Tibial nerve (tissue), 4 donors: Measurements from ENCODE around the gene ZNF691. TPM values are rescaled to one million over a fixed set of nuclear protein-coding genes. Genes with fewer than 3 reads are reported as not detected.

Experiments used
- DNase-seq, 2 donors: peaks; one replicate each; pipeline ENCODE4 v3.0.0-alpha.2; 2019; ENCODE audit warnings: low spot score in 2 of 2
- H3K27ac ChIP-seq, 4 donors: fragments of 200-600 bp; sonication (generic) in 3 of 4; one replicate each; pipeline ENCODE4 v1.5.1; 2017 to 2019; ENCODE audit warnings: mild to moderate bottlenecking in 1 of 4
- H3K27me3 ChIP-seq, 2 donors: fragments of 200-600 bp; sonication (generic) in 1 of 2; one replicate each; pipeline versions ENCODE4 v1.5.1 to v1.6.0; 2017 to 2019
- H3K36me3 ChIP-seq, 3 donors: fragments of 200-600 bp; sonication (generic); one replicate each; pipeline ENCODE4 v1.5.1; 2018 to 2019
- H3K4me1 ChIP-seq, 4 donors: fragments of 200-600 bp; sonication (generic) in 3 of 4; one replicate each; pipeline ENCODE4 v1.5.1; 2017 to 2019
- H3K4me3 ChIP-seq, 4 donors: fragments of 200-600 bp; sonication (generic) in 3 of 4; one replicate each; pipeline ENCODE4 v1.5.1; 2017 to 2019; ENCODE audit warnings: mild to moderate bottlenecking in 1 of 4, moderate library complexity in 1 of 4
- H3K9me3 ChIP-seq, 4 donors: fragments of 200-600 bp; sonication (generic) in 3 of 4; one replicate each; pipeline ENCODE4 v1.5.1; 2017 to 2019
- CTCF ChIP-seq, 5 experiments: fragments of 200-600 bp in 3 of 5; fragments of 450-650 bp in 2 of 5; sonication (generic) in 3 of 5; IDR thresholded peaks; one replicate each; pipeline ENCODE4 v1.5.1; 2016 to 2019; ENCODE audit warnings: antibody characterized with exemption in 5 of 5, mild to moderate bottlenecking in 3 of 5, moderate library complexity in 2 of 5
- EP300 ChIP-seq, 2 donors: sonication (generic); formaldehyde crosslinking; IDR thresholded peaks; one replicate each; pipeline ENCODE4 v1.6.1; 2017; ENCODE audit warnings: antibody characterized with exemption in 2 of 2, mild to moderate bottlenecking in 1 of 2
- POLR2A ChIP-seq, 2 donors: fragments of 450-650 bp; IDR thresholded peaks; one replicate each; pipeline ENCODE4 v1.6.1; 2017; ENCODE audit warnings: antibody characterized with exemption in 2 of 2, mild to moderate bottlenecking in 2 of 2, moderate library complexity in 2 of 2
- WGBS, 2 donors: methylation state at CpG; one replicate each; pipeline ENCODE4 v1.1.5; 2018; 5-methylcytosine and 5-hydroxymethylcytosine counted together
- total RNA-seq, 4 donors: library from RNA; depleted of rRNA; stranded (reverse); fragments of >200 nt; gene quantifications; one replicate each; pipeline ENCODE4 v1.1.0, GENCODE V29; 2016

The ZNF691 gene
- total RNA-seq, 4 donors from 2014 or later: 14.1 to 20.5 (median 16.9) TPM

GRCh38 chr1:42822800-42823392 is 23.5 kb upstream of the ZNF691 start:
- H3K9me3 ChIP-seq: no peaks in the 10 kb centered on the region
- no peak overlapping the region for H3K4me3 ChIP-seq
- no peaks in the 10 kb centered on the region for H3K27me3 ChIP-seq
- no peak overlapping the region for H3K27ac ChIP-seq
- TF ChIP-seq POLR2A (IDR thresholded peaks at IDR 0.05): no peak
- TF ChIP-seq EP300 (IDR thresholded peaks at IDR 0.05): no peak
- no peak for TF ChIP-seq CTCF (IDR thresholded peaks at IDR 0.05)
- 57 to 72% methylated on average over 2 of the region's 2 CpGs for WGBS, 2 donors
- peaks cover 0 to 3% (median 0%) of the 10 kb centered on the region in 3 donors for H3K36me3 ChIP-seq
- no peak for DNase-seq
- peaks cover 0 to 18% (median 2%) of the 10 kb centered on the region in 4 donors for H3K4me1 ChIP-seq

GRCh38 chr1:42824481-42825035 is 21.9 kb upstream of the ZNF691 start:
- Histone ChIP-seq H3K4me3 (no peak overlapping the region), H3K27ac (no peak overlapping the region), H3K36me3 (peaks cover 0 to 11% (median 0%) of the 10 kb centered on the region in 3 donors), H3K4me1 (peaks cover 0 to 16% (median 0%) of the 10 kb centered on the region in 4 donors), H3K9me3 (no peaks in the 10 kb centered on the region), H3K27me3 (no peaks in the 10 kb centered on the region)
- TF ChIP-seq EP300 (IDR thresholded peaks at IDR 0.05) (no peak), CTCF (IDR thresholded peaks at IDR 0.05) (no peak), POLR2A (IDR thresholded peaks at IDR 0.05) (no peak)
- WGBS, 2 donors: 83 to 89% methylated on average over 4 of the region's 4 CpGs
- DNase-seq: no peak

- WGBS, 2 donors: 80 to 81% methylated on average over 10 of the region's 10 CpGs
- TF ChIP-seq CTCF (IDR thresholded peaks at IDR 0.05) (no peak), POLR2A (IDR thresholded peaks at IDR 0.05) (no peak), EP300 (IDR thresholded peaks at IDR 0.05) (no peak)
These were observed 21.2 kb upstream of the ZNF691 start for GRCh38 chr1:42825036-42825851.

GRCh38 chr1:42830631-42831030 is 15.8 kb upstream of the ZNF691 start:
- H3K27me3 ChIP-seq: no peaks in the 10 kb centered on the region
- no peak overlapping the region for H3K27ac ChIP-seq
- no peak overlapping the region for H3K4me3 ChIP-seq
- 84 to 85% methylated on average over 17 of the region's 17 CpGs for WGBS, 2 donors
- H3K36me3 ChIP-seq: peaks cover 0 to 36% (median 0%) of the 10 kb centered on the region in 3 donors
- no peak for TF ChIP-seq EP300 (IDR thresholded peaks at IDR 0.05)
- TF ChIP-seq POLR2A (IDR thresholded peaks at IDR 0.05): no peak
- TF ChIP-seq CTCF (IDR thresholded peaks at IDR 0.05): no peak
- H3K9me3 ChIP-seq: no peaks in the 10 kb centered on the region
- DNase-seq: no peak
- no peaks in the 10 kb centered on the region for H3K4me1 ChIP-seq

More at GRCh38 chr1:42825036-42825851, 21.2 kb upstream of the ZNF691 start:
- Histone ChIP-seq H3K4me3 (no peak overlapping the region), H3K36me3 (peaks cover 0 to 17% (median 0%) of the 10 kb centered on the region in 3 donors), H3K4me1 (peaks cover 0 to 16% (median 0%) of the 10 kb centered on the region in 4 donors), H3K9me3 (no peaks in the 10 kb centered on the region), H3K27ac (no peak overlapping the region), H3K27me3 (no peaks in the 10 kb centered on the region)
- DNase-seq: no peak

GRCh38 chr1:42831273-42831672 is 15.1 kb upstream of the ZNF691 start:
- TF ChIP-seq POLR2A (IDR thresholded peaks at IDR 0.05) (no peak), CTCF (IDR thresholded peaks at IDR 0.05) (no peak), EP300 (IDR thresholded peaks at IDR 0.05) (no peak)
- no peaks in the 10 kb centered on the region for H3K27me3 ChIP-seq
- no peak overlapping the region for H3K27ac ChIP-seq
- H3K4me1 ChIP-seq: no peaks in the 10 kb centered on the region
- H3K9me3 ChIP-seq: no peaks in the 10 kb centered on the region
- H3K36me3 ChIP-seq: peaks cover 0 to 37% (median 0%) of the 10 kb centered on the region in 3 donors
- DNase-seq: no peak
- H3K4me3 ChIP-seq: no peak overlapping the region
